H7 (cell line): ENCODE measurements around the gene TMA7B. TPM values are rescaled to one million over a fixed set of nuclear protein-coding genes. Genes with fewer than 3 reads are reported as not detected.
A peak's percentile ranks its signal among the peaks of the same experiment; 100 is the strongest.
"Not testable (repeated sequence)": the region's sequence is repeated elsewhere in the genome, so short reads cannot be mapped to it uniquely, and the experiment has no call there.

Experiments
- DNase-seq: peaks from one replicate; pipeline ENCODE4 v3.0.0; 2012
- H3K27me3 ChIP-seq: 2 replicates; pipeline ENCODE4 v1.6.0; 2011; ENCODE audit warnings: mild to moderate bottlenecking, low read length; ENCODE audit not compliant: control insufficient read depth, insufficient read depth
- H3K36me3 ChIP-seq: replicated peaks from 2 replicates; pipeline ENCODE4 v1.5.1; 2011; ENCODE audit warnings: low read length; ENCODE audit not compliant: control insufficient read depth, insufficient read depth
- H3K4me3 ChIP-seq: 2 replicates; pipeline ENCODE4 v1.5.1; 2011; ENCODE audit warnings: low read depth, mild to moderate bottlenecking, control low read depth, low read length, moderate library complexity; ENCODE audit not compliant: insufficient read depth
- total RNA-seq: library from RNA; depleted of rRNA; stranded (reverse); fragments of >200 nt; shearing (Covaris generic); gene quantifications from 2 replicates; pipeline ENCODE4 v1.2.3, GENCODE V29; 2014

The TMA7B gene
- total RNA-seq, 1 experiment from 2014 or later = not detected

- H3K27me3 ChIP-seq = no peaks in the 10 kb centered on the region
- no peak for DNase-seq
- H3K4me3 ChIP-seq = no peak overlapping the region
- H3K36me3 ChIP-seq = no peaks in the 10 kb centered on the region
Measured at GRCh38 chr22:39941601-39942000, 18.6 kb upstream of the TMA7B start.

GRCh38 chr22:39942439-39943230, 17.6 kb upstream of the TMA7B start:
- no peak for DNase-seq
- Histone ChIP-seq H3K27me3 (no peaks in the 10 kb centered on the region), H3K36me3 (no peaks in the 10 kb centered on the region), H3K4me3 (no peak overlapping the region)

GRCh38 chr22:39943337-39943736, 16.9 kb upstream of the TMA7B start:
- peak; percentile 64 for DNase-seq
- Histone ChIP-seq H3K27me3 (no peaks in the 10 kb centered on the region), H3K4me3 (no peak overlapping the region), H3K36me3 (no peaks in the 10 kb centered on the region)

DNA sequence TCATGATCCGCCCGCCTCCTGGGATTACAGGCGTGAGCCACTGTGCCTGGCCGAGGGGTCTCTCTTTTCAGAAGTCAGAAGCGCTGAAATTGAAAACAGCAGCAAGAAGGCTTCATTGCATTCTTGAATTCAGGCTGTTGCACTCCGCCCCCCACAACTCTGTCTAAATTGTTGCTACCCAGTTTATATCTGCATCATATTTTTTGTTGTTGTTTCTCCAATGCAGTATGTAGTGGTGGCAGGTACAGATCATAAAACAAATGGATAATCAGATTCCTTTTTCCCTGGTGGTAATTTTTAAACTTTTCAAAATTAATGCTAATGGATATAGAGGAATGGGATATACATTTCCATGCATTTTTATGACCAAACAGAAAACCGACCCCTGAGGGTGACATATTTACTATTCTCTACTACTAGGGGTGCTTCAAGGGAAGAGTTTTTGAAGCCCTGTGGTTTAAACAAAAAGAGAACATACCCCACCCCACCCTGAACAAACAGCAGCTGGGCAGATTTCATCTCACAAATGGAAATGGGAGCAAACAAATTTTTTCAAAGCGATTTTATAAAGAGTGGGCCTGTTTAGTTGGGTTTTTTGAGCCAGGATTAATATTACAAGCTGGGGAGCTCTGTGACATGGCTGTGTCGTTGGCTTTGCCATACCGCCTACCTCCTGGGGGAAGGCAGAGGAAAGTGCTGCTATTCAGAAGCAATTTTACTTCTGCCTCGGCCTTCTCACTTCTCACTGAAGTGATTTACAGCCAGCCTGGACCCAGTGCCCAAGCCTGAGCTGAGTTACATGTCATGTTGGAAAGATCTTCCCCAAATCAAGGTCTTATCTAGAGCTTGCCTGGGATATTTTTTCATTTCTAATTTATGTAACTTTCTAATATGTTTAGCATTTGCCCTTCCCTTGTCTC, 16.0 kb upstream of the TMA7B start:
- H3K36me3 ChIP-seq = no peaks in the 10 kb centered on the region
- no peak overlapping the region for H3K4me3 ChIP-seq
- H3K27me3 ChIP-seq = no peaks in the 10 kb centered on the region
- DNase-seq = no peak

GRCh38 chr22:39946126-39946502, 14.1 kb upstream of the TMA7B start:
- H3K27me3 ChIP-seq = no peaks in the 10 kb centered on the region

GRCh38 chr22:39946503-39947219, 13.5 kb upstream of the TMA7B start:
- Histone ChIP-seq H3K4me3 (no peak overlapping the region), H3K36me3 (no peaks in the 10 kb centered on the region), H3K27me3 (no peaks in the 10 kb centered on the region)
- no peak for DNase-seq

More at GRCh38 chr22:39946126-39946502, 14.1 kb upstream of the TMA7B start:
- Histone ChIP-seq H3K4me3 (no peak overlapping the region), H3K36me3 (no peaks in the 10 kb centered on the region)
- no peak for DNase-seq

DNA sequence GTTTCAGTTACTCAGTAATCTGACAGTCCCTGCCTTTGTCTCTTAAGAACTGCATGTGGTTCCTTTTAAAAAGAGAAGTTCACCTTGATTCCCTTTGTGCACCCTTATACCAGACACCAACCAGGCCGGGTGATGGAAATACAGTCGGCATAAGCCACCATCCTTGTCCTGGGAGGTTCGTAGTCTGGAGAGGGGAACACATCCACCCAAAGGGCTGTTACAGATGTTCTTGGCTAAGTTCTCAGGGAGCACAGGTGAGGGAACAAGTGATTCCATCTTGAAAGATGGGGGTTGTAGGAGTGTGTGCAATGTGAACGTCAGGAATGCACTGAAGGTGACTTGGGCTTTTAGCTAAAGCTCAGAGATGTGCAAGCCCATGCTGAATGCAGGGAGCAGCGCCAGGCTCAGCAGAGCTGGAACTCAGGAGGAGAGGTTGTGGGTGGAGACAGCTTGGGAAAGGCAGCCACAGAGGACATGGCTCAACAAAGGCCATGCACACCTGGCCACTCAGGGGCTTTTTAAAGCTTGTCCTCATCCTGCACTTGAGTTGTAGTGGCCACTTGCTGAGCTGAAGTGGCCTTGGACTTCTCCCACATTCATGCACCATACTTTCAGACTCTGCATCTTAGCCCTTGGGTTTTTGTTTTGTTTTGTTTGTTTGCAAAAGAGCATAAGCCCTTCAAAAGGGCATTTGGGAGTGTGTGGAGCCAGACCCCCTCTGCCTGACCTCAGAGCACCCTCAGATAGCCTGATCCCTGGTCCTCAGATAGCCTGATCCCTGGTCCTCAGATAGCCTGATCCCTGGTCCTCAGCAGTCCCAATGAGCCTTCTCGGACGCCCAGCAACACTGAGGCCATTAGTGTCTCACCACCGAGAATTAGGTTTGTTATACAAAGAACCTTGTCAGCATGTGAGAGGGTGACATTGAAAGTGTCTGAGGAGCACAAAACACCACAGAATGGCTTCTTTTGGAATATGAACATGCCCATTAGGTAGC, 12.7 kb upstream of the TMA7B start:
- H3K27me3 ChIP-seq = no peaks in the 10 kb centered on the region
- no peak for DNase-seq
- H3K4me3 ChIP-seq = no peak overlapping the region
- no peaks in the 10 kb centered on the region for H3K36me3 ChIP-seq

DNA sequence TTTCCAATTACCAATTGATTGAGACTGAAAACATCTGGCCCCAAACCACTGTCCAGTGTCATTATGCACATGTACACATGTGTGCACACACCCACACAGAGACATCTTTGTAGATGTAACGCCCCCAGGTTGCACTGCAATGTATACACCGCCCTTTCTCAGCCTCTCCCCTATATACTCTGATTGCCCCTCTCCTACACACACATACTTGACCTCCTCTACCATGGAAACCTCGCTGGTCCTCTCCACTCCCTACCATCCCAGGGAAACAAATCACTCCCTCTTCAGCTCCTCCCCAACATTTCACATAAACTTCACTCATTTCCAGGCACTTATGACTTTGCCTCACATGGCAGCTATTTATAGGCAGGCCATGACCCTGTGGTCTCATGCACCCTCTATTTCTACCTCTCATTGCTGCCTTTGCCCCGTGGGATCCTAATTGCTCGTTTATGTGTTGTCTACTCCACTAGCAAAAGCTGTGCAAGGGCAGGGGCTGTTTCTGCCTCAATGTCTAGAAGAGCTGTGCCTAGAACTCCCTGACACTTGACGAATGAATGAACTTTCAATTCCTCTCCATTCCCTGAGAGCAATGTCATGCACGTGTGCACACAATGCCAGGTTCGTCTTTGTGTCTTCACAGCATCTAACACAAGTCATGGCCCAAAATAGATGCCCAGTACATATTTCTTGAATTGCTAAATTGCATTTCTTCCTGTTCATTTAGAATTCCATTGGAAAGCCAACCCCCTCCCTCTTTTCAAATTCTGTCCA, 10.0 kb upstream of the TMA7B start:
- DNase-seq = no peak
- no peaks in the 10 kb centered on the region for H3K36me3 ChIP-seq
- H3K4me3 ChIP-seq = no peak overlapping the region
- no peaks in the 10 kb centered on the region for H3K27me3 ChIP-seq

GRCh38 chr22:39951603-39952293, 8.4 kb upstream of the TMA7B start:
- DNase-seq, H3K4me3 ChIP-seq, H3K27me3 ChIP-seq, H3K36me3 ChIP-seq: not testable (repeated sequence)

- DNase-seq = no peak
- Histone ChIP-seq H3K36me3 (no peaks in the 10 kb centered on the region), H3K4me3 (no peak overlapping the region), H3K27me3 (no peaks in the 10 kb centered on the region)
Measured at GRCh38 chr22:39952347-39952746, 7.8 kb upstream of the TMA7B start.

GRCh38 chr22:39953101-39953500, 7.1 kb upstream of the TMA7B start:
- DNase-seq = no peak
- no peak overlapping the region for H3K4me3 ChIP-seq
- H3K36me3 ChIP-seq = no peaks in the 10 kb centered on the region
- H3K27me3 ChIP-seq = no peaks in the 10 kb centered on the region

GRCh38 chr22:39954584-39955055, 5.6 kb upstream of the TMA7B start:
- H3K27me3 ChIP-seq = no peaks in the 10 kb centered on the region
- DNase-seq = no peak
- H3K36me3 ChIP-seq = no peaks in the 10 kb centered on the region
- no peak overlapping the region for H3K4me3 ChIP-seq
